GM19452 (cell line): ENCODE results near the gene BATF.

Source experiments
- ATAC-seq: cut with Tn5 transposase; IDR thresholded peaks from one replicate; pipeline ENCODE4 v1.9.1; 2021; ENCODE audit not compliant: unreplicated experiment

Gene BATF

DNA sequence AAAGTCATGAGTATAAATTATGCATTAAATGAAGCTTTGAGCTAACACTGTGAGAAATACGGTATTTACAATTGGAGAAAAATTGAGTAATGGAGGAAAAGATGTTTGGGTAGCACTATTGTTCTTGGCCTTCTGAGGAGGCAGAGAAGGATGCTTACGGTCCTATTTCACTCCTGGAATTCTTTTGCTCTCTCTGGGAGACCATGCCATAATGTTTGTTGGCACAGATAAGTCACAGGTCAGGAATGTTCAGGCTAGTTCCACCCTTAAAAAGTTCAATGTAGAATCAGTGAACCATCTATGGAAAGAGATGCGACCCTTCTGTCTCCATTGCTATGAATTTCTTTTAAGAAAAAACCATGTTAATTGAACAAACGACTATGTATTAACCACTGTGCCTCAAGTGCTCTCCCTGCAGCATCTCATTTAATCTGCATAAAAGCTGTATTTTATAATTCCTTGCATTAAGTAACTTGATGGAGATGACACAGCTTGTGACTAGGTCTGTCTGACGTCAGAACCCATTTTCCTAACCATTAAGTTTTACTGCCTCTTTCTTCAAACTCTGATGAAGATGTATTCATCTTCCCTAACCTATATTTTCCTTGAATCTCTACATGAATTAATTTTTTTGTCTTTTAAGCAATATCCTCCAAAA lies 9.5 kb downstream of the BATF start:
- ATAC-seq: no peak

DNA sequence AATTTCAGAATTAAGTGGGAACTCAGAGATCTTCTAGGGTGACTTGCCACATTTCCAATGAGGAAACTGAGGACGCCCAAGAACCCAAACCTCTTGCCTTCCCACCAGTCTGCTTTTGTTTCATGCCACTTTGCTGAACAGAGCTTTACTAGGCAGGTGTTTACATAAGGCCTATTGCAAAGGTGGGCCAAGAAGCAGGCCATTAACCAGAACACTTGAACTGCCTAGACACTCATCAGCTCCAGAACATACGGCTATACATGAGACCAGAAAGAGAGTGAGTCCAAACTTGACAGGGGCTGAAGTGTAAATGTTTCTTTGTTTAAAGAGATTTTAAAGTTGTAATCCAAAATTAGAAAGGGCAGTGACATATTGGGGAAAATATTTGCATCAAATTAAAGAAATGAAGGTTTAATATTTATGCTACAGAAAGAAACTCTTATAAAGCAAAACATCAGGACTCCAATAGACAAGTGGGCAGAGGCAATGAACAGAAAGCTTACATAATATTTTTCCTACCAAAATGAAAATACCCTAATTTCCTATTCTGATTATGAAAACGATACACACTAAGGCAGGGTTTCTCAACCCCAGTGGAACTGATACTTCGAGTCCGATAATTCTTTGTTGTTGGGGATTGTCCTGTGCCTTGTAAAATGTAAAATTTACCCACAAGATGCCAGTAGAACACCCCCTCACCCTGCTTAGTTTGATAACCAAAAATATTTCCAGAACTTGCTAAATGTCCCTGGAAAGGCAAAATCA lies 11.7 kb downstream of the BATF start:
- no peak for ATAC-seq

DNA sequence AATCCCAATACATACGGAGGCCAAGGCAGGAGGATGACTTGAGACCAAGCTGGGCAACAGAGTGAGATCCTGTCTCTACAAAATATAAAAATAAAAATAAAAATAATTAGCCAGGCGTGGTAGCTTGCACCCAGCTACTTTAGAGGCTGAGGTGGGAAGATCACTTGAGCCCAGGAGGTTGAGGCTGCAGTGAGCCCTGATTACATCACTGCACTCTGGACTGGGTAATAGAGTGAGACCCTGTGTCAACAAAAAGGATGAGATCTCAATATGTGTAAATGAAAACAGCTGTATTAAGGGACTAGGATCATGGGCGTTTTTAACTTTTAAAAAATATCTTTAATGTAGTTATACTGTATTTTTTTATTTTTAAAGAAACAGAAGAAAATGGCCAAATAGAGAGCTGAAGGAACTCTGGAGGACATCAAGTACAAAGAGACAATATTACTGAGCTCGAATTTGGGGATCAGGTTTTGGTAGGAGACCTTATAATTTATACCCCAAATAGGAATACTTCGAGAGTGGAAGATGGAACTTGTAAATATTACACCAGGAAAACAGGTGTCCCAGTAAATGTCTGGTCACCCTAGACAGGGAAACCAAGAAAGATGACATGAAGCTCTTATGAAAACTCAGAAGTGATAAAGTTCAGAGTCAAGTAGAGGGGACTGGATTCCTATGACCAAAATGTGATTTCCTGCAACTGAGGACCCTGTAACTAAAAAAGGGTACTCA lies 13.1 kb downstream of the BATF start:
- ATAC-seq: no peak

- ATAC-seq: no peak
Measured at GRCh38 chr14:75537071-75537470, 14.8 kb downstream of the BATF start.

- no peak for ATAC-seq
Measured at GRCh38 chr14:75539162-75539560, 16.9 kb downstream of the BATF start.

- ATAC-seq: peak; percentile 54
Measured at GRCh38 chr14:75539561-75540478, 17.6 kb downstream of the BATF start.

DNA sequence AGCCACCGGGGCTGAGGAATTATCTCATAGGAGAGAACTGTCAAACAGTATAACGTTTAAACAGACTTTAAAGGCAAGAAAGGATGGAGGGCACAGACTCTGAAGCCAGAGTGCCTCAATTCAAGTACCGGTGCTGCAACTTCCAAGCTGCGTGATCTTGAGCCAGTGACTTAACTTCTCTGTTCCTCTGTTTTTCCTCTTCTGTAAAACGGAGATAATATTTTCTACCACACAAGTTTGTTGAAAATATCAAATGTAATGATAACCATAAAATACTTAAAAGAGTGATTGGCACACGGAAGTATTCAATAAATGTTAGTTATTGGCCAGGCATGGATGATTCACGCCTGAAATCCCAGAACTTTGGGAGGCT lies 18.2 kb downstream of the BATF start:
- no peak for ATAC-seq

- ATAC-seq: peak; percentile 52
Measured at GRCh38 chr14:75542588-75543091, 20.4 kb downstream of the BATF start.

DNA sequence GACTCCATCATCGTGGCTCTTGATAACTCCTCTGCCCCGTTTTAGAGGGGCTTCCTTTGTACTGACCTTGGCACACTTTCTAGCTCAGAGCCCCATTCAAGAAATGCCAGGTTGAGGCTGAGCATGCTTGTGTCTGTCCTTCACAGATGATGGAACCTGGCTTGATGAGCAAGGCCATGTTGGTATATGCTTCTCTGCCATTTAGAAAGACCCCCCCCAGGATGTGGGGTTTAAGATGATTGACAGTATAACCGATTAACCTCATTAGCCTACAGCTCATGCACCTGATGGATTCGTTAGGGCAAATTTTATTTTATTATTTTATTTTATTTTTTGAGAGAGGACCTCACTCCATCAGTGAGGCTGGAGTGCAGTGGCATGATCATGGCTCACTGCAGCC lies 21.0 kb downstream of the BATF start:
- peak; percentile 7 for ATAC-seq

DNA sequence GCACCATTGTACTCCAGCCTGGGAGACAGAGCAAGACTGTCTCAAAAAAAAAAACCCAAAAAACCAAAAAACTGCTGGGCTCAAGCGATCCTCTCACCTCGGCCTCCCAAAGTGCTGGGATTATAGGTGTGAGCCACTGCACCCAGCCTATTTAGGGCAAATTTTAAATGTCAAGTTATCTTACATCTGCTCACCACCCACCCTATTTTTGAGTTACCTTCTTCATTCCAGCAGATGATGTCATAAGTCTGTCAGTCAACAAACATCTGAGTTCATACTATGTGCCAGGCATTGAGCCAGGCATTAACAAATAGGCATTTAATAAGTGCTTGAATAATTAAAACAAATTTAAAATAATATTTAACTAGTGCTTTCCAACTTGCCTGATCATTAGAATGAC lies 21.5 kb downstream of the BATF start:
- ATAC-seq: no peak

DNA sequence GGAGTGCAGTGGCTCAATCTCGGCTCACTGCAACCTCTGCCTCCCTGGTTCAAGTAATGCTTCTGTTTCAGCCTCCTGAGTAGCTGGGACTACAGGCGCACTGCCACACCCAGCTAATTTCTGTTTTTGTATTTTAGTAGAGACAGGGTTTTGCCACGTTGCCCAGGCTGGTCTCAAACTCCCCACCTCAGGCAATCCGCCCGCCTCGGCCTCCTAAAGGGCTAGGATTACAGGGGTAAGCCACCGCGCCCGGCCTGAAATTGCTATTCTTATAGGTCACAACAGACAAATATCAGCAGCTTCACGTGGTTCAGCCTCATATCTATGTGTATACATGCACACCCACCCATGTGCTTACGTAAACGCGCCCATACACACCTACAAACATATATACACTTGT lies 23.6 kb downstream of the BATF start:
- ATAC-seq: no peak

- no peak for ATAC-seq
Measured at GRCh38 chr14:75547552-75548250, 25.4 kb downstream of the BATF start.

DNA sequence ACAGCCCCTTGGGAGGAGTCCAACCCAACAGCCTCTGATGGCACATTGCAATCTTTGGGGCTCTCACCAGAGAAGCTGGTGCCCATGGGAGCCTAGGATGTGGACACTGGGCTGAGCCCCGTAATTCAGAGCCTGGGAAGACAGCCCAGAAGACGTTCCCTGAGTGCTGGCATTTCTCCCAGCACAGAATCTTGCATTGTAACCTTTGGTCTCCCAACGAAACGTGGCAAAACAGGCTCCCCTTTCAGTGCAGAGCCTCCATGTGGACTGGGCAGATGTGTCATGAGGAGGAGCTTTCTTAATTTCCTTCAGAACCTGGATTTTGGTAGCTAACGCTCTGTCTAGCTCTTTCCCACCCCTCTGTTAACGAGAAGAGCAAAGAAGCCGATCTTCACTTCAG lies 26.3 kb downstream of the BATF start:
- no peak for ATAC-seq

DNA sequence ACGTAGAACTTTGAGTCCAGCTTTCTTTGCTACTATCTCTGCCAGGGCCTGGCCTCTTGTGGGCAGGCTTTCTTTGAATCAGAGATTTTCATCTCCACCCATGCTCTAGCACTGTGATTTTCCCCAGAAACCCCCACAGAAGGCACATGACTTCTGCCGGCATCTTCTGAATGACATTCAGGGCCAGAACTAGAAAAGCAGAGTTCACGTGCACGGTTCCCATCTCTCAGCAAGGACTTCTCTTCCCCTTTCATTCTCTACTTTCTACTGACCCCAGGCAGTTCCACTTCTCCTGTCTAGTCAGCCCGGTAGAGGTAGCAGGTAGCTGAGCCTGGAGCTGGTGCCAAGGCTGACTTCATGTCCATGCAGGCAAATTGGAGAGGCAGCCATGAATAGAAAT lies 26.9 kb downstream of the BATF start:
- peak; percentile 56 for ATAC-seq

GRCh38 chr14:75551021-75551420 lies 28.8 kb downstream of the BATF start:
- no peak for ATAC-seq

- no peak for ATAC-seq
Measured at GRCh38 chr14:75553157-75553556, 30.9 kb downstream of the BATF start.

DNA sequence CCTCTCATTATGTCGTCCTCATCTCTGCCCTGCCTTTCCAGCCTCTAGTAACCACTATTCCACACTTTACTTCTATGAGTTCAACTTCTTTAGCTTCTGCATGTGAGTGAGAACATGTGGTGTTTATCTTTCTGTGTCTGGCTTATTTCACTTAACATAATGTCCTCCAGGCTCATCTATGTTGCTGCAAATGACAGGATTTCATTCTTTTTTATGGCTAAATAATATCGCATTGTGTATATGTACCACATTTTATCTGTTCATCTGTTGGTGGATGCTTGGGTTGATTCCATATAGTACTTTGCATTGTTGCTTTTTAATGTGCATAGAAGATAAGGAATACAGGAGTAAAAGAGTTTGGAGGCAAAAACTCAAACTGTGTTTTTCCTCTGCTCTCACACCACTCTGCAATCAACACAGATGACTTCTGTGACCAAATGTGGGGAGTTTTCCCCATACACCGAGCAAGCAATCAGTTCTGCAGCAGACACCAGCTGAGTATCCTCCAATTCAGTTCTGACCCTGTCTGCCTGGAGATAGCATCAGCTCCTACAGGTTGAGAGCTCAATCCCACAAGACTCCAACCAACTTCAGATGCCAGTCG lies 31.6 kb downstream of the BATF start:
- no peak for ATAC-seq

GRCh38 chr14:75554482-75554881 lies 32.2 kb downstream of the BATF start:
- no peak for ATAC-seq

DNA sequence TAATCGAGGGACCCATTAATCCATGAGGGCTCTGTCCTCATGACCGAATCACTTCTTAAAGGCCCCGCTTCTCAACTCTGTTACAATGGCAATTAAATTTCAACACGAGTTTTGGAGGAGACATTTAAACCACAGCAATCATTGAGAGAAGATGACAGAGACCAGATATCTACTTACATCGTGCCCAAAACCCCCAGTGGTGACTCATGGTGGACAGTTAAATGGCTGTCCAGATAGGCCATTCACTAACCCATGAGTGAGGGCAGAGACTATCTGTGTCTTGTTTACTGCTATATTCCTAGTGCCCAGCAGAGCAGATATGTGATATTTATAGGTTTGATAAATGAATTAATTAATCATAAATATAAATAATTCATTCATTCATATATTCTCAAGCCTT lies 36.2 kb downstream of the BATF start:
- no peak for ATAC-seq

GRCh38 chr14:75559045-75559444 lies 36.8 kb downstream of the BATF start:
- ATAC-seq: no peak
